HEK293 (cell line): ENCODE results near the gene TMEM100.

Source experiments
- ZBTB48 ChIP-seq: fragments of 450-650 bp; formaldehyde crosslinking; IDR thresholded peaks from 2 replicates; pipeline ENCODE4 v1.5.1; 2016; ENCODE audit warnings: missing biosample characterization, missing genetic modification characterization
- ZNF121 ChIP-seq: fragments of 450-650 bp; formaldehyde crosslinking; IDR thresholded peaks from 2 replicates; pipeline ENCODE4 v1.5.1; 2016; ENCODE audit warnings: missing biosample characterization, missing genetic modification characterization
- ZNF76 ChIP-seq: fragments of 450-650 bp; formaldehyde crosslinking; IDR thresholded peaks from 2 replicates; pipeline ENCODE4; 2016; ENCODE audit warnings: low read depth, missing biosample characterization, missing genetic modification characterization, borderline replicate concordance
- TF ChIP-seq, protein P1 (sequence below): fragments of 450-650 bp; formaldehyde crosslinking; IDR thresholded peaks from 2 replicates; pipeline ENCODE4 v1.5.1; 2016; ENCODE audit warnings: missing biosample characterization, missing genetic modification characterization
- TF ChIP-seq, protein P2 (sequence below): fragments of 450-650 bp; formaldehyde crosslinking; IDR thresholded peaks from 2 replicates; pipeline ENCODE4 v1.5.1; 2016; ENCODE audit warnings: missing biosample characterization, missing genetic modification characterization
- TF ChIP-seq, protein P3 (sequence below): fragments of 450-650 bp; formaldehyde crosslinking; IDR thresholded peaks from 2 replicates; pipeline ENCODE4 v1.5.1; 2016; ENCODE audit warnings: missing biosample characterization, missing genetic modification characterization

DNA sequence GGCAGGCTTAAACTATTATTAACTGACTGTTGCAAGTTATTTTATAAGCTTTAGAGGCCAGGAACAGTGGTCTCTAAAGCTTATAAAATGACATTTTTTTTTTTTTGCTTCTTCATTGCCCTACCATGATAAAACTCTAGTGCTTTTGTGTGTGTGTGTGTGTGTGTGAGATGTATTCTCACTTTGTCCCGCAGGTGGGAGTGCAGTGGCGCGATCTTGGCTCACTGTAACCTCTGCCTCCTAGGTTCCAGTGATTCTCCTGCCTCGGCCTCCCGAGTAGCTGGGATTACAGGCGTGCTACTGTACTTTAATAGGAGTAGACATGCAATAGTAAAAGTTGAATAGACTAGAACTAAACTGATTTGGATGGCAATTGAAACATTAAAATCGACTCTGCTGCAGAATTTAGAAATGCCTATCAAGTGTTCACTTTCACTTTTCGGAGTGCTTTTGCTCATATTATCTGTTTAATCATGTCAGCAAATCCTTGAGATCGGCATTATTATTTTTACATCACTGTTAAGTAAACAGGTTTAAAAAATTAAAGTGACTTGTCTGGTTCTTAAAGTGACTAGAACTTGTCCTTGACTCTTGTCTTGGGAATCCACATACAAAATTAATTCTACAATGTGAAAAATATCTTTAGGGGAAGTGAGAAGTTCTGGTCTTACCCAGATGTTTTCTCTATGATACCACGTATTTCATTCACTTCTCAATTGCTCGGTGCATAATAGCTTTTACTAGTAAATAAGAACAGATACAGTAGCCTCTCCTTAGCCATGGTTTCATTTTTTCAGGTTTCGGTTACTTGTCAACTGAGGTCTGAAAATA lies 19.8 kb upstream of the TMEM100 start:
- TF ChIP-seq ZNF121 (tag by site-specific recombination) = no peak
- no peak for TF ChIP-seq ZNF76
- TF ChIP-seq, protein P1, sequence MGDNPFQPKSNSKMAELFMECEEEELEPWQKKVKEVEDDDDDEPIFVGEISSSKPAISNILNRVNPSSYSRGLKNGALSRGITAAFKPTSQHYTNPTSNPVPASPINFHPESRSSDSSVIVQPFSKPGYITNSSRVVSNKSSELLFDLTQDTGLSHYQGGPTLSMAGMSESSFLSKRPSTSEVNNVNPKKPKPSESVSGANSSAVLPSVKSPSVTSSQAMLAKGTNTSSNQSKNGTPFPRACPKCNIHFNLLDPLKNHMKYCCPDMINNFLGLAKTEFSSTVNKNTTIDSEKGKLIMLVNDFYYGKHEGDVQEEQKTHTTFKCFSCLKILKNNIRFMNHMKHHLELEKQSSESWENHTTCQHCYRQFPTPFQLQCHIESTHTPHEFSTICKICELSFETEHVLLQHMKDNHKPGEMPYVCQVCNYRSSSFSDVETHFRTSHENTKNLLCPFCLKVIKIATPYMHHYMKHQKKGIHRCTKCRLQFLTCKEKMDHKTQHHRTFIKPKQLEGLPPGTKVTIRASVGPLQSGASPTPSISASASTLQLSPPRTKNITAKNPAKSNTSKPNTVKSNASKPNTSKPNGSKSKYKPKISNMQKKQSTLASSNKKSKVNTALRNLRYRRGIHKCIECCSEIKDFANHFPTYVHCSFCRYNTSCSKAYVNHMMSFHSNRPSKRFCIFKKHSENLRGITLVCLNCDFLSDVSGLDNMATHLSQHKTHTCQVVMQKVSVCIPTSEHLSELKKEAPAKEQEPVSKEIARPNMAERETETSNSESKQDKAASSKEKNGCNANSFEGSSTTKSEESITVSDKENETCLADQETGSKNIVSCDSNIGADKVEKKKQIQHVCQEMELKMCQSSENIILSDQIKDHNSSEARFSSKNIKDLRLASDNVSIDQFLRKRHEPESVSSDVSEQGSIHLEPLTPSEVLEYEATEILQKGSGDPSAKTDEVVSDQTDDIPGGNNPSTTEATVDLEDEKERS (tag by site-specific recombination) = no peak
- TF ChIP-seq, protein P2, sequence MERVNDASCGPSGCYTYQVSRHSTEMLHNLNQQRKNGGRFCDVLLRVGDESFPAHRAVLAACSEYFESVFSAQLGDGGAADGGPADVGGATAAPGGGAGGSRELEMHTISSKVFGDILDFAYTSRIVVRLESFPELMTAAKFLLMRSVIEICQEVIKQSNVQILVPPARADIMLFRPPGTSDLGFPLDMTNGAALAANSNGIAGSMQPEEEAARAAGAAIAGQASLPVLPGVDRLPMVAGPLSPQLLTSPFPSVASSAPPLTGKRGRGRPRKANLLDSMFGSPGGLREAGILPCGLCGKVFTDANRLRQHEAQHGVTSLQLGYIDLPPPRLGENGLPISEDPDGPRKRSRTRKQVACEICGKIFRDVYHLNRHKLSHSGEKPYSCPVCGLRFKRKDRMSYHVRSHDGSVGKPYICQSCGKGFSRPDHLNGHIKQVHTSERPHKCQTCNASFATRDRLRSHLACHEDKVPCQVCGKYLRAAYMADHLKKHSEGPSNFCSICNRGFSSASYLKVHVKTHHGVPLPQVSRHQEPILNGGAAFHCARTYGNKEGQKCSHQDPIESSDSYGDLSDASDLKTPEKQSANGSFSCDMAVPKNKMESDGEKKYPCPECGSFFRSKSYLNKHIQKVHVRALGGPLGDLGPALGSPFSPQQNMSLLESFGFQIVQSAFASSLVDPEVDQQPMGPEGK = no peak
- TF ChIP-seq, protein P3, sequence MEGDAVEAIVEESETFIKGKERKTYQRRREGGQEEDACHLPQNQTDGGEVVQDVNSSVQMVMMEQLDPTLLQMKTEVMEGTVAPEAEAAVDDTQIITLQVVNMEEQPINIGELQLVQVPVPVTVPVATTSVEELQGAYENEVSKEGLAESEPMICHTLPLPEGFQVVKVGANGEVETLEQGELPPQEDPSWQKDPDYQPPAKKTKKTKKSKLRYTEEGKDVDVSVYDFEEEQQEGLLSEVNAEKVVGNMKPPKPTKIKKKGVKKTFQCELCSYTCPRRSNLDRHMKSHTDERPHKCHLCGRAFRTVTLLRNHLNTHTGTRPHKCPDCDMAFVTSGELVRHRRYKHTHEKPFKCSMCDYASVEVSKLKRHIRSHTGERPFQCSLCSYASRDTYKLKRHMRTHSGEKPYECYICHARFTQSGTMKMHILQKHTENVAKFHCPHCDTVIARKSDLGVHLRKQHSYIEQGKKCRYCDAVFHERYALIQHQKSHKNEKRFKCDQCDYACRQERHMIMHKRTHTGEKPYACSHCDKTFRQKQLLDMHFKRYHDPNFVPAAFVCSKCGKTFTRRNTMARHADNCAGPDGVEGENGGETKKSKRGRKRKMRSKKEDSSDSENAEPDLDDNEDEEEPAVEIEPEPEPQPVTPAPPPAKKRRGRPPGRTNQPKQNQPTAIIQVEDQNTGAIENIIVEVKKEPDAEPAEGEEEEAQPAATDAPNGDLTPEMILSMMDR (tag by site-specific recombination) = no peak
- no peak for TF ChIP-seq ZBTB48
